Measurements from ENCODE around the gene SLC35F6.

DNA sequence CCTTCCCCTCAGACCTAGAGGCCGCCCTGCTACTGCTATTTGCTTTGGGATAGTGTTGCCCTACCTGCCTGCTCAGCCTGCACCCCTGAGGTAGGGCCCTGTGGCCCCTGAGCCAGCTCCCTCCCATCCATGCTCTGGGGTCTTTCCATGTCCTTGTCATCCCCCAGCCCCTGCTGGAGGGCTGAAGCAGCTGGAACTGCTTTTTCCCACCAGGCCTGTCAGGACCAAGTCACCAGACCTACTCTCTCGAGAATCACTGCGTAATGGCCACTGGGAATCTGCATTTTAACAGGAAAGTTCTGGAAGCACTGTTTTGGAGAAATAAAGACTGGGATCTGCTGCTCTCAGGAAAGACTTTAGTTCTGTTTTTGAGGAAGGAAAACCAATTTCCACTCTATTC is 20.2 kb upstream of the SLC35F6 start:
- TF ChIP-seq, protein P1, sequence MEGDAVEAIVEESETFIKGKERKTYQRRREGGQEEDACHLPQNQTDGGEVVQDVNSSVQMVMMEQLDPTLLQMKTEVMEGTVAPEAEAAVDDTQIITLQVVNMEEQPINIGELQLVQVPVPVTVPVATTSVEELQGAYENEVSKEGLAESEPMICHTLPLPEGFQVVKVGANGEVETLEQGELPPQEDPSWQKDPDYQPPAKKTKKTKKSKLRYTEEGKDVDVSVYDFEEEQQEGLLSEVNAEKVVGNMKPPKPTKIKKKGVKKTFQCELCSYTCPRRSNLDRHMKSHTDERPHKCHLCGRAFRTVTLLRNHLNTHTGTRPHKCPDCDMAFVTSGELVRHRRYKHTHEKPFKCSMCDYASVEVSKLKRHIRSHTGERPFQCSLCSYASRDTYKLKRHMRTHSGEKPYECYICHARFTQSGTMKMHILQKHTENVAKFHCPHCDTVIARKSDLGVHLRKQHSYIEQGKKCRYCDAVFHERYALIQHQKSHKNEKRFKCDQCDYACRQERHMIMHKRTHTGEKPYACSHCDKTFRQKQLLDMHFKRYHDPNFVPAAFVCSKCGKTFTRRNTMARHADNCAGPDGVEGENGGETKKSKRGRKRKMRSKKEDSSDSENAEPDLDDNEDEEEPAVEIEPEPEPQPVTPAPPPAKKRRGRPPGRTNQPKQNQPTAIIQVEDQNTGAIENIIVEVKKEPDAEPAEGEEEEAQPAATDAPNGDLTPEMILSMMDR (IDR thresholded peaks at IDR 0.05), result no peak
- no peak for TF ChIP-seq POLR2AphosphoS5 (IDR thresholded peaks at IDR 0.05)
